Hematopoietic multipotent progenitor cell treated with erythropoietin and hydrocortisone succinate and interleukin-3 and kit ligand, for 6 days (in vitro differentiated cells): ENCODE results near the gene SLC6A9.

Experiments
- DNase-seq: peaks from one replicate; pipeline ENCODE4 v3.0.0-alpha.2; 2015

SLC6A9 gene

DNA sequence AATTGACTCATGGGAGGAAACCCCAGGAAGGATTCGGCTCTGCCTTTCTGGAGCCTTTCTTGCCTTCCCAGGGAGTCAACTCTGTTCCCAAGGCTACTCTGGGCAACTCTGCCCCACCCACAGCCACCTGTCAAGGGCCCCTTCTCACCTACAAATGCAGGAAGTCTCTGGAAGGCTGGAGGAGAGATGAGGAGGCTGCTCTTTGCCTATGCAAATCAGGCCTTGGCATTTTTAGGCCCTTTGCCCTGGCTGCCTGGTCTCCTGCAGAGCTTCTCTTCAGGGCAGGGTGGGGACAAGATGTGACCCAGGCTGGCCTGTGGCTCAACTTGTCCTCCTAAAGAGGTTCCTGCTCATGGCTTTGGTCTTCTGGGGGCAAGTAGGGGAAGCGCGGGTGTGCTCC lies 5.4 kb downstream of the SLC6A9 start:
- DNase-seq, result no peak

GRCh38 chr1:44024903-44025525 lies 6.2 kb downstream of the SLC6A9 start:
- DNase-seq, result no peak

DNA sequence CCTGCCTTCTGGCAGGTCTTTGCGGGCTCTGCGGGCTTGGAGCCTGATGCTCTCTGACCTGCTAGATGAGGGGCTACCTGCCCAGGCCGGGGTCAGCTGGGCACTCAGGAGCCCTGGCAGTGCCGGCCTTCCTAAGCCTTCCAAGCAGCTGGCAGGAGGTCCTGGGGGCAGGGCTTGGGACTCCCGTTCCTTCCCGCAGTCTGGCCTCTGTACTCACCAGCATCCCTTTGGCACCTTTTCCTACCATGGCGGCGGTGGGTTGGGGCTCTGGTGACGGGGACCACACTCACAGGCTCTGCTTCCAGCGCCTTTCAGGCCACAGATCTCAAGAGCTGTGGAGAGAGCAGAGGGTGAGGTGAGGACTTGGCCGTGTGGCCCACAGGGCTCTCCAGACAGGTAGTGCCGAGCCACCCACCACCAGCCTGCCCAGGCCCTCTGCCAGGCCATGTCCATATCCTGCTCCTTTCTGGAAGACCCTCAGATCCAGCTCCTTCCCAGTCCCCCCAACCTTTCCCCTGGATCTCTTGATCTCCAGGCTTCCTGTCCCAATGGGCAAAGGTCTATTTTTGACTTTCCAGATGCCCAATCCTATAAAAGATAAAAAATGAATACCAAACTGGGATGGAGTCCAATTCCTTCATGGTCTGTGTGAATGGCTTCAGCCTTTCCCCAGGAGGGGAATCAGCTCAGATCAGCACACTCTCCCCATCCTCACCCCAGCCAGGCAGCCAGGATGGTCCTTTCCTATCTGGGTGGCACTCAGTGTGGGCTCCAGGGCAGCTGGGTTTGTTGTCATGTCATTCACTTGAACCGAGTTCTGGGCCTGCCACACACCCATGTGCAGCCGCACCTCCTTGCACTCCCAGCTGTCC lies 7.0 kb downstream of the SLC6A9 start:
- no peak for DNase-seq

DNA sequence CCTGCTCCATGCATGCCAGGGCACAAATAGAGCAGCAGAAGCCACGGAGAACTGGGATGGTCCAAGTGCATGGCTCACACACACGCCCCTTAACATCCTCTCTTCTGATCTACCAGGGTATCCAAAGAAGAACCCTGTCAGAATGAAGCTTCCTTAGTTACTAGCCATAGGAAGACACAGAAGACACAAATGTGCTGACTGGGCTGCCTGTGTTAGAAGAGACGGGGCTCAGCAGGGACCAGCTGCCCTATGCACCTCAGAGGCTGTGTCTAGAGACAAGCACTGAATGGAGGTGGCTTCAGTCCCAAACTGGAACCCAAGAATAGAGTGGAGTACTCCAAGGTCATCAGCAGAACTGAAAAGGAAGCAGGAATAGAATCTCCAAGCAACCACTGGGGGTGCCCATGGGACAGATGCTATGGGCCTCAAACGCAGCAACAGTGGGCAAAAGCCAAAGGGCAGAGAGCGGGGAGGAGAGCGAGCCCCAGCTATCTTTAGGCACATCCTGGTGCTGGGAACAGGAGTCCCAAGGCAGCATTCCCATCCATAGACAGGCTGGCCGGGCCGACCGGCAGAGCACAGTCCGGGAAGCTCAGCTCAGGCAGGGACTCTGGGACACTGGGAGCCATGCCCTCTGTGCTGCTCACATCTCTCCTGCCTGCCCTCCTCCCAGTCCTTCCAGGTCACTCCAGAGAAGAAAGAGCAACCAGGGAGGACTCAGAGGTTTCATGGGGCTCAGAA lies 9.5 kb downstream of the SLC6A9 start:
- DNase-seq, result no peak

DNA sequence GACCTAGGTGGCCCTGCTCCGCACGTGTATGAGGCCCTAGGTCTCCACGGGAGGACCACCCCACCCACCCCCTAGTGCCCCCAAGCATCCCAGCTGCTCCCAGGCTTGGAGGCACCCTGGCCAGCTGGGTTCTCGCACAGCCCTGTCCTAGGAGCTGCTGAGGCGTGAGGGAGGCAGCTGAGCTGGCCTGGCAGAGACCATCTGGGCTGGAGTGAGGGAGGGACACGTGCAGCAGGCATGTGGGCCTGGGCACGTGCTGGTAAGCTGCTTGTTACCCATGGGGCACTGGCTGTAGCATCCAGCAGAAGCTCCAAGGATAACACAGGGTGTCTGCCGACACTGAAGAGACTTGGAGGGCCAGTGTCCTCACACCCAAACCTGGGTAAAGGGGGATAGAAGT lies 10.1 kb downstream of the SLC6A9 start:
- DNase-seq, result no peak

GRCh38 chr1:44020464-44020863 lies 10.8 kb downstream of the SLC6A9 start:
- DNase-seq, result no peak

DNA sequence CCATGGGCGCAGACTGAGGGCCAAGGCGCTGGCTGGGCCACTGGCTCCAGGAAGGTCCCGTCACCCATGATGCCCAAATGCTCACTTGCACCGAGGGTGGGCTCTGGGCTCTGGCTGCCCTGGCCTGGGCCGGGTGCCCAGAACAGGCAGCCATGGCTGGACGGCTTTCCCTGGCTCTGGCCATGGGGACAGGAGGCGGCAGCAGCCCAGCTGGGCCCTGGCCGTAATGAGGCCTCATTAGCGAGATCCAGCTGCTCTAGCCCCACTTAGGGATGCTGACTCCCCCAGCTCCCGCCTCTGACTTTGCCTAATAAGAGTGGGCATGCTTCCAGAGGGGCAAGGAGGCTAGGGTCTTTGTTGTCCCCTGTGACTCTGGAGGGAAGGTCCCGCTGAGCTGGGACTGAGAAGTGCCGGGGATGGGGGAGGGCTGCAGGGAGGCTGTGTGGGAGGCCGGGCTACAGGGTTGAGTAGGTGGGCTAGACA lies 11.8 kb downstream of the SLC6A9 start:
- no peak for DNase-seq

- no peak for DNase-seq
Measured at GRCh38 chr1:44016890-44017400, 14.3 kb downstream of the SLC6A9 start.

DNA sequence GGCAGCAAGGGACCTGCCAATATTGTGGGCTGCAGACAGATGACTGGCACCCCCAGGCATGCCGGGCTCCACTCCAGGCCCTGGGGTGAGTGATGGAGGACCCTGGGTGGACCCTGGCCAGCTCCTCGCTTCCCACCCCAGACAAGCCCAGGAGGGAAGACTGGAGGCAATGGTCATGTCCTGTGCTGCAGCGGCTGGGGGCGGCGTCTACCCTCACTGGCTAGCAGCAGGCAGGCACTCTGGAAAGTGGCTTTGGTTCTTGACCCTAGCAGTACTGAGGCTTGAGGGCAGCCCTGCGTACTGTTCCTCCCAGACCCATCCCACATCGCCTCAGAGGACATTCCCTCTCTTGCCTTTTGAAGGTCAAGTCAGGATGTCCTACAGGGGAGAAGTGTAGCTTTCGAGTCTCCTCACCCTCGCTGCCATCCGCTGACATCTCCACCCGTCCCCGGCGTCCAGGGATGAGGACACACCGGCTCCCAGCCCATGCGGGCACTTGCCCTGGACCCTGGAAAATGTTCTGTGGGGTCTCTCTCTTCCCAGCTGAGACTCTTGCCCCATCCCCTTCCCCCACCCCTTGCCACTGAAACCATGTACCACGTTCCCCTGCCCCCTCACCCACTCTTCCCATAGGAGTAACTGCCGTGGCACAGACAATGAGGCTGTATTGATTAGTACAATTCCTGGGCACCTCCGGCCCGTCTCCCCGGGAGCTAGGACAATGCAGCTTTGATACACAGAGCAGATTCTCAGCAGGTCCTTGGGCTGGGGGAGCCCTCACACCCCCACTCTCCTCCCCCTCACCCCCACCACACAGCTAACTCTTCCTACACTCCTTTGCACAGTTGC lies 15.0 kb downstream of the SLC6A9 start:
- no peak for DNase-seq

DNA sequence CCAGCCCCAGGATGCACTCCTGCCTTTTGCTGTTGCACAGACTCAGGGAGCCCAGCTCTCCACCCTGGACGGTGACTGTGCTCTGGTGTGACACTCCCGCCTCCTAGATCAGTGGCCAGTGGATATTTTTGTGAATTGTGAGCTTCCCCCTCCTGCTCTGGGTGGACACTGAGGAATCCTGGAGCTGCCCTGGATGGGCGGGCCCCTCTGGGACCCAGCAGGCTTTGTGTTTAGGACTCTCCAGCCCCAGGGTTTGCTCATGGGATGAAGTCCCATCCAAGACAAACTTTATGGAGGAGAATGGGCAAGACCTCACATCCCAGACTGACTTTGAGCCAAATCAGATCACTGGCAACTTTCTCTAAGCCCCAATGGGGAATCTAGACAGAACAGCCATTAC lies 16.1 kb downstream of the SLC6A9 start:
- DNase-seq, result no peak

DNA sequence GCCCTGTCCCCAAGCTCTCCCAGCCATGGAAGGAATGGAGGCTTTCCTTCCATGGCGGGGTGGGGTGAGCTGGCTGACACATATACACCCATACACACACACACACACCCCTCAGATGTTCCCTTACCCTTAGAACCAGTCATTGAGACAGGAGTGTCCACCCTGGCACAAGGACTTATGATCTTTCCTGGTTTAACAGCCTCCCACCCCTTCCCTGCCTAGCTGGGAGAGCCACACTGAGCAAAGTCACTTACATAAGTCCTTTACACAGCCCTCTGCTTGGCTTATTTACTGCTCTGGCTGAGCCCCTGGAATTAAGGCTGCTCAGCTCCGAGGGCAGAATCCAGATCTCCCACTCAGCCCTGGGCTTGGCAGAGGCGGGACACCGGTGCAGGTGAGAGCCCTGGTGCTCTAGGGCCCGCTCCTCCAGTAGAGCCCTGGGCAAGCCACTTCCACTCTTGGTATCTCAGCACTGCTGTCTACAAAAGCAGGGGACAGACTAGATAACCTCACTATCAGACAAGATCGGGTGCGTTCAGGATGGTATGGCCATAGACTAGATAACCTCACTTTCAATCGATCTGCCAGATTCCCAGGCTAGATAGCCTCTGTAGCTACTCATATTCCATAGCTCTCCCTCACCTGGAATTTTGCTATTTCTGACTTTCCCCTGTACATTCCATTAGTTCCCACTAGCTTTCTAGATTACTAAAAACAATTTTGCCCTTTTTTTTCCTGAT lies 16.7 kb downstream of the SLC6A9 start:
- no peak for DNase-seq

GRCh38 chr1:44013949-44014348 lies 17.3 kb downstream of the SLC6A9 start:
- DNase-seq, result no peak

DNA sequence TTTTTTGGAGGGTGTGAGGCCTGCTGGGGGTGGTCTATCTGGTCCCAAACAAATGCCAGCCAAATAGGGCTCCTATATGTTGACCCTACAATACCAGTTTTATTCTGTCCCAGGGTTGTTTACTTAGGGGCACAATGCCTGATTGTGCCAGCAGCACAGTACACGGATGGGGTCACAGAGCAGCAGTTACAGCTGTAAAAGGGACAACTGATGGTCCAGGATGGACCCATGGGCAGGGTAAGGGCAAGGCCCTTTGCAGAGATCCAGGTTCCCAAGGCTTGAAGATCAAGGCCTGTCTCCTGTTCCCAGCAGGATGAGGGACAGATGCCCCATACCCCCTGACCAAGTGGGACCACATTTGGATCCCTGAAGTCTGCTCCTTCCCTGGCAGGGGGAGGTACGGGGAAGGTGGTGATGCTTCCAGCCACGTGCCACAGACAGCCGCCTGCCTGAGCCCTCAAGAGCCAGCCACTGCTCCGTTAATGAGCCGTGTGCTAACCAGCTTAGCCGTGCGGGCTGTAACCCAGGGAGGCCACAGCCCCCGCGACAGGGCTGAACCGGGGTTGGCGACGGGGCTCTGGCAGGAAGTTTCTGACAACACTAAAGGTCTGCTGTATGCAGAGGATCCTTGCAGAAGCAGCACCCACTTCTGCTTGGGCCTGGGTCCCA lies 18.2 kb downstream of the SLC6A9 start:
- peak; percentile 38 for DNase-seq

DNA sequence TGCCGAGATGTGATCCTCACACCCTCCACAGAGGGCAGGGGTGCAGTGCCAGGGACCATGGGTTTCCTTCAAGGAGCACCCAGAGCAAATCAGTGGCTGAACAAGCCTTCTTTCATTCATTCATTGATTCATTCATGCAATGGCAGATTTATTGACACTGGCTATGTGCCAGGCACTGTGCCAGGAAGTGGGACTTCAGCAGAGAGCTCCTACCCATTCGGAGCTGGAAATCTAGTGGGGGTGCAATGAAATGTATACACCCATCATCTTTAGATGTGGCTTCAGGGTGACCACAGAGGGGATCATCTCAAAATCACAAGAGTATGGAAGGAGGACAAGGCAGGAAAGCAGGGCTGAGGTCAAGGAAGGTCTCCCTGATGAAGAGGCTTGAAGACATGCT lies 18.9 kb downstream of the SLC6A9 start:
- DNase-seq, result no peak

GRCh38 chr1:44010935-44011471 lies 20.3 kb downstream of the SLC6A9 start:
- no peak for DNase-seq

GRCh38 chr1:44008259-44008658 lies 23.0 kb downstream of the SLC6A9 start:
- DNase-seq, result no peak

DNA sequence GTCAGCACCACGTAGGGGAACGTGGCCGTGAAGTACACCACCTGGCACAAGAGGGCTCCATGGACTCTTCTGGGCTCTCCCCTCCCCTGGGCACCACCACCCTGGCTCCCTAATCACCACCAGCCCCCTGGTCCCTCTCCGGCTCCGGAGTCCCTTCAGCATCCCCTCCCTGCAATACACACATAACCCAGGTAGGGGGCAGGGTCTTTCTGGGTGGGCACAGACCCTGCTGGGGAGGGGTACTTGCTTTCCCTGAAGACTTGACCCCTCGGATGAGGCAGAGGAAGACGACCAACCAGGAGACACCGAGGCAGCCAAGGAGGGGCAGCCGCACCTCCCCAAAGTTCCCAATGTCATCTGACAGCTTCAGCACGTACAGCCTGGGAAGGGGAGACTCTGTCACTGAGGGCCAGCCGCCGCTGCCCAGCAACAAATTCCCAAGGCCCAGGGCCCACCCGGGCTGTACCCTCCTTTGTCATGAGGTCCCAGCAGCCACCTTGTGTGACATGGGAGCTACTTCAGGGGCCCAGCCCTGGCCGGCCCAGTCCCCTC lies 28.6 kb downstream of the SLC6A9 start:
- DNase-seq, result no peak

DNA sequence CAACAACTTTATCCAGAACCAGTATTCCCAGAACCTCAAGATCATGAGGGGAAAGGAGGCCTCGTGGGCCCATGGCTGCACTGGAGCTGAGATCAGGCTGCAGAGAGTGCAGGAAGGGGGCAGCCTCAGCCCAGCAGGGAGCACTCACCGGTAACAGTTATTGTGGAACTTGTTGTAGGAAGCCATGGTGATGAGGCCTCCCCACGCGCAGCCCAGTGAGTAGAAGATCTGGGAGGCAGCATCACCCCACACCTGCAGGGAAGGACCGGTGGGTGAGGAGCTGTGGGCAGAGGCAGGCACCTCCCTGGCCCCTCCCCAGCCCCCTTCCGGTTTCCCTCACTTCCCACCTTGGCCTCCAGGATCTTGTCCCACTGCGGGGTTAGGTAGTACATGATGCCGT lies 29.1 kb downstream of the SLC6A9 start:
- no peak for DNase-seq

DNA sequence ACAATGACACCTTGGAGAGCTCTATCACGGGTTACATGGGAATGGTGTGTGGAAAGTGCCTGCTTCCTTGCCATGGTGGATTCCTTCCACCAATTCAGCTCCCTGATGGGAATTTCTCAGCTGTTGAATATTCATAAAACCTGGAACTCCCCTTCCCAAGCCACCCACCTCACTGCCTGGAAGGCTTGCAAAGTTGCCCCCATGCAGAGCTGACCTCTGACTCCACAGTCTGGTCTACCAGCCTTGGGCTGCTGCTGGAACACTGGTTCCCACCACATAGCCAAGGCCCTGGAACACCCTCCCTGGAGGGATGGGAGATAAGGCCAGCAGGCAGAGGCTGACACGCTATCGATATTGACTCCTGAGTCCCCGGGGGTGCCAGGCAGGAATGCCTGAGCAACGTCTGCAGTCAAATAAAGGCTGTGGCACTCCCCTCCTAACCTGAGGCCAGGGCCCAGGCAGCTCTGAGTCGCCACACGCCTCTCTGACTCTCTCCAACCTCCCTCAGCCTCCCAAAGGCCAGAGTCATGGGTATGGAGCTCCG lies 31.1 kb downstream of the SLC6A9 start:
- DNase-seq, result no peak

DNA sequence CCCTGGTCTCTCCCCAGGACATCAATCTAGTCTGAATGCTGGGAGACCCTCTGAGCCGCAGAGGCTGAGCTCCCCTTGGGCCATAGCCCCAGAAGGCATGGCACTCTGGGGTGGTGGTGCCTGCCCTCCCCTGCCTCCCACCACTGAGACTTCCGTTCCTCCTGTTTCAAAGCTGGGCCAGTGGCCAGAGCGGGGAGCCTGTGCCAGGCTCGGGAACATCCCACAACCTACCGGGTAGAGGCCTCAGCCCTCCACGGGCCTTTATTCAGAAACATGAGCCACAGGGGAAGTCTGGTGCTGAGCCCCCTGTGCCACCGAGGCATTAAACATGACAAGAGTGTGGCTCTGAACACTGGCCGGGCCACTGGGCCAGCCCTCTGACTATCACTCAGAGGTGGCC lies 31.8 kb downstream of the SLC6A9 start:
- DNase-seq, result no peak
